Neural crest cell (in vitro differentiated cells): ENCODE results near the gene RPS18. TPM values are rescaled to one million over a fixed set of nuclear protein-coding genes. Genes with fewer than 3 reads are reported as not detected.

Experiments
- DNase-seq: peaks from one replicate; pipeline ENCODE4 v3.0.0; 2021; ENCODE audit warnings: low read depth, mixed read lengths, low spot score
- H3K27ac Mint-ChIP-seq: one replicate; pipeline ENCODE4 v1.8.0; 2021; ENCODE audit warnings: mild to moderate bottlenecking, mixed read lengths; ENCODE audit not compliant: unreplicated experiment
- H3K27me3 Mint-ChIP-seq: 2 replicates; pipeline ENCODE4 v1.8.0; 2021; ENCODE audit warnings: low read depth, mild to moderate bottlenecking, mixed read lengths
- H3K36me3 Mint-ChIP-seq: 2 replicates; pipeline ENCODE4 v1.8.0; 2021; ENCODE audit warnings: low read depth, mild to moderate bottlenecking, mixed read lengths
- H3K4me1 Mint-ChIP-seq: 2 replicates; pipeline ENCODE4 v1.8.0; 2021; ENCODE audit warnings: mixed read lengths
- H3K4me3 Mint-ChIP-seq: one replicate; pipeline ENCODE4 v1.8.0; 2021; ENCODE audit warnings: mild to moderate bottlenecking, mixed read lengths
- H3K9me3 Mint-ChIP-seq: 2 replicates; pipeline ENCODE4 v1.8.0; 2021; ENCODE audit warnings: mixed read lengths
- total RNA-seq: library from RNA; stranded (reverse); gene quantifications from 2 replicates; pipeline ENCODE4 v1.2.1, GENCODE V29; 2021
- TF ChIP-seq, protein P1 (sequence below): fragments of 200-600 bp; sonication (generic); conservative IDR thresholded peaks from 2 replicates; pipeline ENCODE4 v1.5.0; 2021; ENCODE audit warnings: antibody characterized with exemption, mild to moderate bottlenecking

RPS18 gene
- total RNA-seq, 1 donor from 2014 or later, result 2,299 TPM

DNA sequence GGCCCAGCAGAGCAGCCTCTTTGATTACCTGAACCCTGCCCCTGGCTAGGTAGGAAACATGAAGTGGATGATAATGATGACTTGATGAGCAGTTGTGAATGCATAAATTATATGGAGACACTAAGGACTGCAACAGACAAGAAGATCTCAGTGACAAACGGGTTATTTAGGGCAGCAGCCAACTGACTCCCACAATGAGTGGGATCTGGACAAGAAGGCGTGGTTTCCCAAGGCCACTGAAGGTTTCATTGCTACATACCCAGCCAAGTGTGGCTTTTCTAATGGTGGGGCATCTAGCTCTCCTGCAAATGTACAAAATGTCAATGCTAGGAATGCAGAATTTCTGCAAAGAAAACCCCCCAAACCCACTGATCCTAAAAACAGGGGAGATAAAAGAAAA, 34.1 kb upstream of the RPS18 start:
- no peak overlapping the region for H3K4me3 Mint-ChIP-seq
- H3K27ac Mint-ChIP-seq, result no peak overlapping the region
- TF ChIP-seq, protein P1, sequence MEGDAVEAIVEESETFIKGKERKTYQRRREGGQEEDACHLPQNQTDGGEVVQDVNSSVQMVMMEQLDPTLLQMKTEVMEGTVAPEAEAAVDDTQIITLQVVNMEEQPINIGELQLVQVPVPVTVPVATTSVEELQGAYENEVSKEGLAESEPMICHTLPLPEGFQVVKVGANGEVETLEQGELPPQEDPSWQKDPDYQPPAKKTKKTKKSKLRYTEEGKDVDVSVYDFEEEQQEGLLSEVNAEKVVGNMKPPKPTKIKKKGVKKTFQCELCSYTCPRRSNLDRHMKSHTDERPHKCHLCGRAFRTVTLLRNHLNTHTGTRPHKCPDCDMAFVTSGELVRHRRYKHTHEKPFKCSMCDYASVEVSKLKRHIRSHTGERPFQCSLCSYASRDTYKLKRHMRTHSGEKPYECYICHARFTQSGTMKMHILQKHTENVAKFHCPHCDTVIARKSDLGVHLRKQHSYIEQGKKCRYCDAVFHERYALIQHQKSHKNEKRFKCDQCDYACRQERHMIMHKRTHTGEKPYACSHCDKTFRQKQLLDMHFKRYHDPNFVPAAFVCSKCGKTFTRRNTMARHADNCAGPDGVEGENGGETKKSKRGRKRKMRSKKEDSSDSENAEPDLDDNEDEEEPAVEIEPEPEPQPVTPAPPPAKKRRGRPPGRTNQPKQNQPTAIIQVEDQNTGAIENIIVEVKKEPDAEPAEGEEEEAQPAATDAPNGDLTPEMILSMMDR, result no peak
- H3K9me3 Mint-ChIP-seq, result no peaks in the 10 kb centered on the region
- DNase-seq, result no peak
- H3K4me1 Mint-ChIP-seq, result peaks cover 8% of the 10 kb centered on the region
- peaks cover 65% of the 10 kb centered on the region for H3K27me3 Mint-ChIP-seq
- no peaks in the 10 kb centered on the region for H3K36me3 Mint-ChIP-seq

DNA sequence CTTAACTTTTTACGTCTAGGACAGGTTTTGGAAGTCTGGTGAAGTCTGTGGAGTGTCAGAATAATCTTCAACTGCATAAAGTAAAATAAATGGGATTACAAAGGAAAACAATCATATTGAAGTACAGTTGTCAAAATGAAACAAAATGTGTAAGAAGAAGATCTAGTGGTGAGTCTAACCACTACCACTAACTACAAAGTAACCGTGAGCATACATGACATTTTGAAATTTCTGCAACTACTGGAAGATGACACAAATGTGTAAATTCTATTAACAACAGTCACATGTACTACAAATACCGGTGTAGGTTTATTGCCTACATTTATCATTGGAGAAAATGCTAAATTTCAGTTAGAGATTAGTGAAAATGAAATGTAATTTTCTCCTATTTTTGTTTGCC, 29.9 kb upstream of the RPS18 start:
- no peak for DNase-seq
- TF ChIP-seq, protein P1, result no peak
- H3K27me3 Mint-ChIP-seq, result peaks cover 54% of the 10 kb centered on the region
- no peaks in the 10 kb centered on the region for H3K4me1 Mint-ChIP-seq
- no peak overlapping the region for H3K27ac Mint-ChIP-seq
- H3K4me3 Mint-ChIP-seq, result no peak overlapping the region
- H3K36me3 Mint-ChIP-seq, result no peaks in the 10 kb centered on the region
- no peaks in the 10 kb centered on the region for H3K9me3 Mint-ChIP-seq

DNA sequence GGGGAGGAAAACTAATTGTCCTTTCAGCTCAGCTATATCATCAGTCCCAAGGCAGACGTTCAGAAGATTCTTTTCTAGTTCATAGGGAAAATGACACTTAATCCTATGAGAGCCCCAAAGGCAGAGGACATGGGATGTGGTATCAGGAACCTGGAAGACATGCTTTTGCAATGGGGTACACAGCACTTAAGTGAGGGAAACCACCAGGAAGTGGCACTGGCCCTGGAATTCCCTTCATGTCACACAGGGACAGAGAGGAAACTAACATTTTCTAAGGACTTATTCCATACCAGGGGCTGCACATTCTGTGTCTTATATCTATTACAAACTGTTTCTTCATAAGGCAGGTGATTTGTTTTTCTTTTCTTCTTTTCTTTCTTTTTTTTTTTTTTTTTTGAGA, 28.4 kb upstream of the RPS18 start:
- Mint-ChIP-seq H3K9me3 (no peaks in the 10 kb centered on the region), H3K4me3 (peak overlapping the region; percentile 11), H3K27ac (no peak overlapping the region), H3K27me3 (peaks cover 44% of the 10 kb centered on the region), H3K36me3 (no peaks in the 10 kb centered on the region), H3K4me1 (peaks cover 7% of the 10 kb centered on the region)
- TF ChIP-seq, protein P1, result no peak
- DNase-seq, result no peak

DNA sequence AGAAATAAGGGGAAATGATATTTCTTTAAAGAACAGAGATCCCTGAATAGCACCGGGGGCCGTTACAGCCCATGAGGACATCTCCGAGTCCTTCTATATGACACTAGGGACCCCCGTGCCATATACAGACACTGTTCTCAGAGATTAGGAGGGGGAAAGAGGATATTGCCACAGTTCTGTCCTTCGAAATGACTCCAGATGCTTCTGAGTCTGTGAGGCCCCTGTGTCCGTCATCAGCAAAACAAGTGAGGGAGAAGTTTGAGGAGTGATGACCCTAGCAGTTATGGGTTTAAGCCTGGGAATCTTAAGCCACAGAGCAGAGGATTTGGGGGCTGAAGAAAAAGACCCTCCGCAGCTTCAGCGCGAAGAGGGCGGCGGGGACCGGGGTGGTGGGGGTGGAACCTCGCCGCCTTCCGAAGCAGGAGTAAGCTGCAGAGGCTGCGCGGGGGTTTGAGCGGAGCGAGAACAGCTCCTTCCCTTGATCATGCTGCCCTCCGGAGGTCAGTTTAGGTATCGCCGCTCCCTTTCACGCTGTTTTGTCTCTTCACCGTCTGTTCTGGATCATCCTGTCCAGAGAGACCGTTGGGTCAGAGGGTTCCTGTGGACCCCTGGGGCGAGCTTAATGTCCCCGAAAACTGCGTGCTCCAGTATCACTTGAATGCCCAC, 23.8 kb upstream of the RPS18 start:
- peak overlapping the region; percentile 64 for H3K27ac Mint-ChIP-seq
- no peaks in the 10 kb centered on the region for H3K9me3 Mint-ChIP-seq
- H3K4me1 Mint-ChIP-seq, result peaks cover 34% of the 10 kb centered on the region
- H3K27me3 Mint-ChIP-seq, result peaks cover 14% of the 10 kb centered on the region
- DNase-seq, result peak; percentile 96
- TF ChIP-seq, protein P1, result peak; percentile 98
- H3K36me3 Mint-ChIP-seq, result peaks cover 7% of the 10 kb centered on the region
- peak overlapping the region; percentile 87 for H3K4me3 Mint-ChIP-seq

DNA sequence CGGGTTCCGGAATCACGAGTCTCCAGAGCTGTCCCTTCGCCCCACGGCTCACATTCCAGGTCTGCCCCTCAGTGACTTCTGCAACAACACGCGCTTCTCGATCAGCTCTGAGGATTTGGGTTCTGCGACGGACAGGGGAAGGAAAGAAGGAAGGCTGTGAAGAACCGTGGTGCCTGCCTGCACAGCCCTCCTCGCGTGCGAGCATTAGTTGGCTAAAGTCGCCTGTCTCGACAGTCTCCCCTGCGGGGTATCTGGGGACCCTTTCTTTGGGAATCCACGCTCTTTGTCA, 23.3 kb upstream of the RPS18 start:
- Mint-ChIP-seq H3K4me1 (peaks cover 34% of the 10 kb centered on the region), H3K4me3 (peak overlapping the region; percentile 87), H3K36me3 (peaks cover 7% of the 10 kb centered on the region), H3K9me3 (no peaks in the 10 kb centered on the region), H3K27me3 (peaks cover 9% of the 10 kb centered on the region), H3K27ac (peak overlapping the region; percentile 69)
- TF ChIP-seq, protein P1, result peak; percentile 42
- no peak for DNase-seq
